Dermis microvascular lymphatic vessel endothelial cell (primary cell): ENCODE measurements around the gene DAND5. TPM values are rescaled to one million over a fixed set of nuclear protein-coding genes. Genes with fewer than 3 reads are reported as not detected.
A peak's percentile ranks its signal among the peaks of the same experiment; 100 is the strongest.

Experiments
- DNase-seq, 2 donors: peaks; one replicate each; pipeline versions ENCODE4 v3.0.0 to v3.0.0-alpha.2; 2010; ENCODE audit warnings: low read depth in 2 of 2
- total RNA-seq: library from RNA; depleted of rRNA; stranded (reverse); fragments of >200 nt; gene quantifications from 2 replicates; pipeline ENCODE4 v1.2.1, GENCODE V29; 2014

Gene DAND5
- total RNA-seq, 1 donor from 2014 or later = 0.26 TPM

DNA sequence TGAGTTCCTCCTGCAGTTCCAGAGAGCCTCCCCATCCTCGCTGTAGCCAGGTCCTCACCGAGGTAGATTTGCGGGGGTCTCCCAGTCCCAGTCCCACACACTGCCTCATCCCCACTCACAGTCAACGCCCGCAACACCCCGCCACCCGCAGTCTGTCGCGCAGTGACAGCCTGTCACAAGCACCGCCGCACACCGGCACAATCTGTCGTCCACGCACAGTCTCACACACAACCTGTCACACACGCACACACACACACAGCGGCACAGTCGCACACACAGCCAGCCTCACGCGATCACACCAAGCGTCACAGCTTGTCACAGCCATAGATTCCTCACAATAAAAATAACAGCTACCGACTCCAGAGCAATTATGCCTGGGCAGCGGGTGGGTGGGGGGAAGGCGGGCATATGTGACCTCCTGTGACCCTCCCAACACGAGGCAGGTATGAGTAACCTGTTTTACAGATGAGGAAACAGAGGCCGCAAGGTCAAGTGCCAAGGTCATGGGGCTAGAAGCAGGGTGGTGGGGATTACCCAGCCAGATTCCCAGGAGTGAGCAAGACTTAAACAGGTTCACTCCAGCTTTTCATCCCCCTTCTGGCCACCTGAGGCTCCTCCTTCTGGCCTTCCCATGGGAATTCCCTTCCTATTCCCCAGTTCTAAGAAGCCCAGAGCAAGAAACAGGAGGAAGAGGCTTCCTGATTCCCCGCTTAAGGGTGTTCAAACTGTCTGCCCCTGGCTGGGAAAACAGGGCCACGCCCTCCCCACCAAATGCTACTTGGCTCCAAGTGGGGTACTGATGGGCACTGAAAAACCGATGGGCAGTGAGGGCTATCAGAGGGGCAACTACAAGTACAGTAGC lies 39.8 kb downstream of the DAND5 start:
- no peak for DNase-seq

GRCh38 chr19:13010038-13010991 lies 40.9 kb downstream of the DAND5 start:
- no peak for DNase-seq

GRCh38 chr19:13010992-13011652 lies 41.7 kb downstream of the DAND5 start:
- no peak for DNase-seq

- DNase-seq = no peak
These were observed 42.4 kb downstream of the DAND5 start for GRCh38 chr19:13011653-13012389.

- no peak for DNase-seq
These were observed 43.0 kb downstream of the DAND5 start for GRCh38 chr19:13012390-13012689.

GRCh38 chr19:13012690-13013608 lies 43.6 kb downstream of the DAND5 start:
- DNase-seq = peak in 1 of 2 donors; percentile 47

DNA sequence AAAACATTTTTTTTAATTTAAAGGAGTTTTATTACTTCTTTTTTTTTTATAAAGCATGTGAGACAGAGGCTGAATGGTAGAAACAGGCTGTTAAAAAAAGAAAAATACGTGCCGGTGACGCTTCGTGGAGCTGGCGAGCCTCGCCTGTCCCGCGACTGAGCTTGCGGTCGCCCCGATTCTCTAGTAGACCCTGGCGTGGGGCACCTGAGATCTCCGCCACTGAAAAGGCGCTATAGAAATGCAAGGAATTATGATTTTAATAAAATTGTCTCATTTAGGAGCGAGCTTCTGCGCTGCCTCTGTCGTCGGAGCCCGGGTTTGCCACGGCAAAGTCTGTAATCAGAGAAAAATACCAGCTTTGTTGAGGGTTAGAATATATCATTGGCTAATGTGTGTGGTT lies 44.3 kb downstream of the DAND5 start:
- DNase-seq = no peak

GRCh38 chr19:13014101-13014920 lies 44.9 kb downstream of the DAND5 start:
- no peak for DNase-seq

- no peak for DNase-seq
These were observed 45.5 kb downstream of the DAND5 start for GRCh38 chr19:13014921-13015280.

DNA sequence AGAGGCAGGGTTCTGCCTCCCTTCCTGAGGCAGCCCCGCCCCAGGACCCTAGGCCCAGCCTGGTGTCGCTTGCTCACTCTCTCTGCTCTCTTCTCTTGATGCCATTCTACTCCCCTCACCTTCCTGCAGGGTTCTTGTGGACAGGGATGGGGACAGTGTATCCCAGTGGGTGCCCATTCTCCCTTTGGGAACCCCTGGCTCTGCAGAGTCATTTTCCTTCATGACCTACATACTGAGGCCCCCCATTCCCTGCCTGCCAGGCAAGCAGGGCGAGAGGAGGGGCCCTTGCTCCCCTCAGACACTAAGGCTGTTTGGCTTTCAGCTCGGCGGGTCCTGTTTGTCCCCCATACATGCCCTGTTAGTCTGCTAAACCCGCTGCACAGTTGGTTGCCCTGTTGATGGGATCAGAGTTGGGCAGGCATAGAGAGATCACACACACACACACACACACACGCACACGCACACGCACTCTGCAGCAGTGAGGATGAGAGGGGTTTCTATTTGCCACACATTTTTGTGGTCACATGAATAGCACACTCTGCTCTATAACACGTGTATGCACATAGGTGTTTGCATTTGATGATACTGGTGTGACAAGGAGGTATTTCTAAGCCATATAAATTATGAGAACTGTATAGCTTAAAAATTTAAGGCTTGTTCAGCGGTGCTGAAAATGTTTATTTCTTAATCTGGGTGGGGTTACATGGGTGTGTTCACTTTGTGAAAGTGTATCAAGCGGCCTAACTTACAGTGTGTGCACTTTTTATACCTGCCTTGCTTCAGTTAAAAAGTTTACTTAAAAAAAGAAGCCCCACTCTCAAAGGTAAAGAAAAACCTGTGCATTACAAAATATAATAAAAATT lies 46.2 kb downstream of the DAND5 start:
- no peak for DNase-seq

GRCh38 chr19:13016245-13016627 lies 46.9 kb downstream of the DAND5 start:
- no peak for DNase-seq

GRCh38 chr19:13016628-13017305 lies 47.4 kb downstream of the DAND5 start:
- DNase-seq = no peak

GRCh38 chr19:13017306-13018034 lies 48.1 kb downstream of the DAND5 start:
- no peak for DNase-seq

DNA sequence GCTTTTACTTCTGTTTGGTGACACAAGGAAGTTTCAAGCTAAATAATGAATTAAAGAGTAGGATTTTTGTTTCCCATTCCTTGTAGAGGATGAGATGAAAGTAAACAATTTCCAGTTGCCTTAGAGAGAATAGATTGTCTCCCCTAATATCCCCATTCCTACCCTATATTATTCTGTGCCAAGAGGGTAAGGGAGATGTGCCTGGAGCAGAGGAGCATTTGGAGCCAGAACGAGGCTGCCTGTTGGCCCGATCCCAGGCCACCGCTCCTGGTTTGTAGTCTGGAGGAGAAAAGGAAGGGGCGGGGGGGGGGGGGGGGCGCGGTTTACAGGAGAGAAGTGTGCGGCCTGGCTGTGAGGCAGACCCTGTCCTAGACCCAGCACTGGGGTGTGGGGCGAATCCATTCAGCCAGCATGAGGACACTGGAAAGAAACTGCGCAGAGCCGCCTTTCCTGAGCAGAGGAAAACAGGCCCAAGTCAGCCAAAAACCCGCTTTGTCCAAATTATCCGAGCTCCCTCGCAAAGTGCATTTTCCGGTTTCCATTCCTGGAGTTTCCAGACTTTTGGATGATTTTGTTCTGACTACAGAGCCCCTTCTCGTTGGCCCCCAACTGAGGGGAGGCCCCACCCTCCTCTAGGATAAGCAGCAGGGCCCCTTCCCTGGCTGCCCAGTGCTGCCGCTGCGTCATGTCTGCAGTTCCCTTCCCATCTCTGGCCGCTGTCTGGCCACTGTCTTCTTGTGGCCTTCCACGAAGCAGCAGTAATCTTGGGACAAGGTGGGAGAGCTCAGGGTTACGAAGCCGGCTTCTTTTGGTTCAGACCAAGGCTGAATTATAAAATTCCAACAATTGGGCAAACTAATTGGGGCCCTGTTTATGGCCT lies 48.9 kb downstream of the DAND5 start:
- DNase-seq = no peak

GRCh38 chr19:13019332-13019731 lies 50.0 kb downstream of the DAND5 start:
- no peak for DNase-seq

GRCh38 chr19:13020002-13020414 lies 50.6 kb downstream of the DAND5 start:
- DNase-seq = no peak
